ENCODE data around the gene ZNF331.

ZNF331 gene

DNA sequence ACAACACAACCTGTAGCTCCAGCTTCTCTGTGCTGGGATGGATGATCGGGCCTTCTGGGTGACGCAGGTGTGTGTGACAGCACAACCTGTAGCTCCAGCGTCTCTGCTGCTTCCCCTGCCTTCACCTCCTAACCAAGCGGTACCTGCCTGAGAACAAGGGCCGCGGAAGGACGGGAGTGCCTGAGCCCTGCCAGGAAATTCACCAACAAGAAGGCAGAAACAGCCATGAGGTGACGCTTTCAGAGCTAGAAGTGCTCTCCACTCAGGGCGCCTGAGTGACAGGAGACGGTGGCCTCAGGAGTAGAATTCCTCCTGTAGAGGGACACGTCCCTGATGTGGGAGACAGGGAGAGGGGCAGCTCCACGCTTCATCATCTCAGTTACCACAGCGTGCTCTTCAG, 17.4 kb downstream of the ZNF331 start:
- no peak overlapping the region for H3K27ac ChIP-seq (ENCODE audit: low read depth, low read length)
- no peaks in the 10 kb centered on the region; the same call in 1 of the 2 replicates for H3K9me3 ChIP-seq (ENCODE audit: insufficient read depth, low read length)
- H2AFZ ChIP-seq (ENCODE audit: low read depth, low read length, severe bottlenecking): no peak overlapping the region
- no peak overlapping the region for H3K4me3 ChIP-seq (ENCODE audit: insufficient read depth, low read length, poor library complexity, severe bottlenecking)
- H3K9ac ChIP-seq (ENCODE audit: low read length): no peak overlapping the region
- TF ChIP-seq, protein P1, sequence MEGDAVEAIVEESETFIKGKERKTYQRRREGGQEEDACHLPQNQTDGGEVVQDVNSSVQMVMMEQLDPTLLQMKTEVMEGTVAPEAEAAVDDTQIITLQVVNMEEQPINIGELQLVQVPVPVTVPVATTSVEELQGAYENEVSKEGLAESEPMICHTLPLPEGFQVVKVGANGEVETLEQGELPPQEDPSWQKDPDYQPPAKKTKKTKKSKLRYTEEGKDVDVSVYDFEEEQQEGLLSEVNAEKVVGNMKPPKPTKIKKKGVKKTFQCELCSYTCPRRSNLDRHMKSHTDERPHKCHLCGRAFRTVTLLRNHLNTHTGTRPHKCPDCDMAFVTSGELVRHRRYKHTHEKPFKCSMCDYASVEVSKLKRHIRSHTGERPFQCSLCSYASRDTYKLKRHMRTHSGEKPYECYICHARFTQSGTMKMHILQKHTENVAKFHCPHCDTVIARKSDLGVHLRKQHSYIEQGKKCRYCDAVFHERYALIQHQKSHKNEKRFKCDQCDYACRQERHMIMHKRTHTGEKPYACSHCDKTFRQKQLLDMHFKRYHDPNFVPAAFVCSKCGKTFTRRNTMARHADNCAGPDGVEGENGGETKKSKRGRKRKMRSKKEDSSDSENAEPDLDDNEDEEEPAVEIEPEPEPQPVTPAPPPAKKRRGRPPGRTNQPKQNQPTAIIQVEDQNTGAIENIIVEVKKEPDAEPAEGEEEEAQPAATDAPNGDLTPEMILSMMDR (IDR thresholded peaks at IDR 0.05; ENCODE audit: insufficient read depth, low read length, poor library complexity, severe bottlenecking): no peak
- no peak for TF ChIP-seq EZH2phosphoT487 (conservative IDR thresholded peaks at IDR 0.05; ENCODE audit: low read length)
- H3K4me2 ChIP-seq (ENCODE audit: low read depth, low read length, poor library complexity, severe bottlenecking): peak overlapping the region; percentile 58
- H3K79me2 ChIP-seq (ENCODE audit: insufficient read depth, low read length): peaks cover 14% of the 10 kb centered on the region
- no peaks in the 10 kb centered on the region for H4K20me1 ChIP-seq (ENCODE audit: low read depth, low read length)
- no peaks in the 10 kb centered on the region for H3K36me3 ChIP-seq (ENCODE audit: low read length)
- no peaks in the 10 kb centered on the region for H3K9me2 ChIP-seq (replicated peaks; ENCODE audit: insufficient read depth, low read length)
- no peaks in the 10 kb centered on the region for H3K27me3 ChIP-seq (ENCODE audit: low read length)
- H3F3A ChIP-seq (ENCODE audit: insufficient read depth): peaks cover 9% of the 10 kb centered on the region; the same call in 1 of the 2 replicates

GRCh38 chr19:53571339-53571738, 33.4 kb downstream of the ZNF331 start:
- Histone ChIP-seq H3K4me3 (ENCODE audit: insufficient read depth, low read length, poor library complexity, severe bottlenecking) (no peak overlapping the region), H3K36me3 (ENCODE audit: low read length) (peaks cover 6% of the 10 kb centered on the region), H3K4me2 (ENCODE audit: low read depth, low read length, poor library complexity, severe bottlenecking) (no peak overlapping the region), H3K9me2 (replicated peaks; ENCODE audit: insufficient read depth, low read length) (no peaks in the 10 kb centered on the region), H4K20me1 (ENCODE audit: low read depth, low read length) (no peaks in the 10 kb centered on the region), H2AFZ (ENCODE audit: low read depth, low read length, severe bottlenecking) (no peak overlapping the region), H3K79me2 (ENCODE audit: insufficient read depth, low read length) (no peaks in the 10 kb centered on the region), H3K9ac (ENCODE audit: low read length) (no peak overlapping the region), H3F3A (ENCODE audit: insufficient read depth) (no peaks in the 10 kb centered on the region), H3K9me3 (ENCODE audit: insufficient read depth, low read length) (peaks cover 3% of the 10 kb centered on the region; the same call in 1 of the 2 replicates), H3K27ac (ENCODE audit: low read depth, low read length) (no peak overlapping the region), H3K27me3 (ENCODE audit: low read length) (no peaks in the 10 kb centered on the region)
- TF ChIP-seq EZH2phosphoT487 (conservative IDR thresholded peaks at IDR 0.05; ENCODE audit: low read length): no peak
- TF ChIP-seq, protein P1 (IDR thresholded peaks at IDR 0.05; ENCODE audit: insufficient read depth, low read length, poor library complexity, severe bottlenecking): no peak

DNA sequence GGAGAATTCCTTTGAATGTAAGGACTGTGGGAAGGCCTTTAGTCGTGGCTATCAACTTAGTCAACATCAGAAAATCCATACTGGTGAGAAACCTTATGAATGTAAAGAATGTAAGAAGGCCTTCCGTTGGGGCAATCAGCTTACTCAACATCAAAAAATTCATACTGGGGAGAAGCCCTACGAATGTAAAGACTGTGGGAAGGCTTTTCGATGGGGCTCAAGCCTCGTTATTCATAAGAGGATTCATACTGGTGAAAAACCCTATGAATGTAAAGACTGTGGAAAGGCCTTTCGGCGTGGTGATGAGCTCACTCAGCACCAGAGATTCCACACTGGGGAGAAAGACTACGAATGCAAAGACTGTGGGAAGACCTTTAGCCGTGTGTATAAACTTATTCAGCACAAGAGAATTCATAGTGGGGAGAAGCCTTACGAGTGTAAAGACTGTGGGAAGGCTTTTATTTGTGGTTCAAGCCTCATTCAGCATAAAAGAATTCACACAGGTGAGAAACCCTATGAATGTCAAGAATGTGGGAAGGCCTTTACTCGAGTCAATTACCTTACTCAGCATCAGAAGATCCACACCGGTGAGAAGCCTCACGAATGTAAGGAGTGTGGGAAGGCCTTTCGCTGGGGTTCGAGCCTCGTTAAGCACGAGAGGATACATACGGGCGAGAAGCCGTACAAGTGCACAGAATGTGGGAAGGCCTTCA, 39.2 kb downstream of the ZNF331 start:
- Histone ChIP-seq H3K9ac (ENCODE audit: low read length) (no peak overlapping the region), H3K27me3 (ENCODE audit: low read length) (no peaks in the 10 kb centered on the region), H3K4me3 (ENCODE audit: insufficient read depth, low read length, poor library complexity, severe bottlenecking) (no peak overlapping the region), H3K9me3 (ENCODE audit: insufficient read depth, low read length) (peaks cover 15% of the 10 kb centered on the region; the same call in 1 of the 2 replicates), H3F3A (ENCODE audit: insufficient read depth) (no peaks in the 10 kb centered on the region), H3K4me2 (ENCODE audit: low read depth, low read length, poor library complexity, severe bottlenecking) (no peak overlapping the region), H4K20me1 (ENCODE audit: low read depth, low read length) (no peaks in the 10 kb centered on the region), H3K36me3 (ENCODE audit: low read length) (peaks cover 19% of the 10 kb centered on the region), H3K9me2 (replicated peaks; ENCODE audit: insufficient read depth, low read length) (no peaks in the 10 kb centered on the region), H3K79me2 (ENCODE audit: insufficient read depth, low read length) (no peaks in the 10 kb centered on the region), H3K27ac (ENCODE audit: low read depth, low read length) (no peak overlapping the region), H2AFZ (ENCODE audit: low read depth, low read length, severe bottlenecking) (no peak overlapping the region)
- TF ChIP-seq EZH2phosphoT487 (conservative IDR thresholded peaks at IDR 0.05; ENCODE audit: low read length): no peak
- TF ChIP-seq, protein P1 (IDR thresholded peaks at IDR 0.05; ENCODE audit: insufficient read depth, low read length, poor library complexity, severe bottlenecking): no peak

Data from SU-DHL-6 (cell line).